ENCODE results near the gene KCNH8.

The KCNH8 gene

GRCh38 chr3:19446687-19447086 lies 298.4 kb downstream of the KCNH8 start:
- DNase-seq, result no peak
- Histone ChIP-seq H3K4me3 (ENCODE audit: control insufficient read depth in 1 of 7, extremely low read depth in 1 of 7, insufficient read depth in 4 of 7, low read depth in 2 of 7, low read length in 6 of 7) (no peak overlapping the region), H3K4me1 (ENCODE audit: control extremely low read depth in 1 of 4, control insufficient read depth in 4 of 4, insufficient read depth in 4 of 4, low read length in 3 of 4) (no peaks in the 10 kb centered on the region), H3K27ac (ENCODE audit: insufficient read depth in 1 of 2, low read depth in 1 of 2, low read length in 2 of 2, poor library complexity in 1 of 2, severe bottlenecking in 2 of 2) (no peak overlapping the region), H3K36me3 (ENCODE audit: control insufficient read depth in 4 of 4, insufficient read depth in 4 of 4, low read length in 3 of 4) (no peaks in the 10 kb centered on the region), H3K27me3 (replicated peaks in 2 of 5; ENCODE audit: control insufficient read depth in 4 of 5, insufficient read depth in 5 of 5, low read length in 4 of 5) (no peaks in the 10 kb centered on the region), H3K9me3 (ENCODE audit: control extremely low read depth in 1 of 5, control insufficient read depth in 4 of 5, insufficient read depth in 2 of 5, low read depth in 1 of 5, low read length in 4 of 5) (no peaks in the 10 kb centered on the region)
- CTCF ChIA-PET, result no interaction called here
- POLR2A ChIA-PET, result no interaction called here
- WGBS (ENCODE audit: insufficient coverage), result no CpG with 5 or more reads among the region's 1 CpG

- no peak overlapping the region for H3K27ac ChIP-seq (ENCODE audit: insufficient read depth in 1 of 2, low read depth in 1 of 2, low read length in 2 of 2, poor library complexity in 1 of 2, severe bottlenecking in 2 of 2)
- WGBS (ENCODE audit: insufficient coverage), result 100% methylated on average over 3 of the region's 4 CpGs
- CTCF ChIA-PET, result no interaction called here
- H3K9me3 ChIP-seq (ENCODE audit: control extremely low read depth in 1 of 5, control insufficient read depth in 4 of 5, insufficient read depth in 2 of 5, low read depth in 1 of 5, low read length in 4 of 5), result no peaks in the 10 kb centered on the region
- H3K4me3 ChIP-seq (ENCODE audit: control insufficient read depth in 1 of 7, extremely low read depth in 1 of 7, insufficient read depth in 4 of 7, low read depth in 2 of 7, low read length in 6 of 7), result no peak overlapping the region
- no peaks in the 10 kb centered on the region for H3K27me3 ChIP-seq (replicated peaks in 2 of 5; ENCODE audit: control insufficient read depth in 4 of 5, insufficient read depth in 5 of 5, low read length in 4 of 5)
- H3K4me1 ChIP-seq (ENCODE audit: control extremely low read depth in 1 of 4, control insufficient read depth in 4 of 4, insufficient read depth in 4 of 4, low read length in 3 of 4), result no peaks in the 10 kb centered on the region
- no peak for DNase-seq
- POLR2A ChIA-PET, result no interaction called here
- H3K36me3 ChIP-seq (ENCODE audit: control insufficient read depth in 4 of 4, insufficient read depth in 4 of 4, low read length in 3 of 4), result no peaks in the 10 kb centered on the region
These were observed 307.2 kb downstream of the KCNH8 start for GRCh38 chr3:19455546-19455945.

GRCh38 chr3:19456738-19457137 lies 308.4 kb downstream of the KCNH8 start:
- no peaks in the 10 kb centered on the region for H3K9me3 ChIP-seq (ENCODE audit: control extremely low read depth in 1 of 5, control insufficient read depth in 4 of 5, insufficient read depth in 2 of 5, low read depth in 1 of 5, low read length in 4 of 5)
- POLR2A ChIA-PET, result interaction anchor here (0.6 kb wide), 1 partner anchor 65 kb away, joined by 5 read pairs; no protein-coding TSS in a partner anchor
- CTCF ChIA-PET, result no interaction called here
- no peak for DNase-seq
- no peak overlapping the region for H3K4me3 ChIP-seq (ENCODE audit: control insufficient read depth in 1 of 7, extremely low read depth in 1 of 7, insufficient read depth in 4 of 7, low read depth in 2 of 7, low read length in 6 of 7)
- H3K27ac ChIP-seq (ENCODE audit: insufficient read depth in 1 of 2, low read depth in 1 of 2, low read length in 2 of 2, poor library complexity in 1 of 2, severe bottlenecking in 2 of 2), result no peak overlapping the region
- no peaks in the 10 kb centered on the region for H3K27me3 ChIP-seq (replicated peaks in 2 of 5; ENCODE audit: control insufficient read depth in 4 of 5, insufficient read depth in 5 of 5, low read length in 4 of 5)
- no peaks in the 10 kb centered on the region for H3K36me3 ChIP-seq (ENCODE audit: control insufficient read depth in 4 of 4, insufficient read depth in 4 of 4, low read length in 3 of 4)
- H3K4me1 ChIP-seq (ENCODE audit: control extremely low read depth in 1 of 4, control insufficient read depth in 4 of 4, insufficient read depth in 4 of 4, low read length in 3 of 4), result no peaks in the 10 kb centered on the region
- 89% methylated on average over 2 of the region's 3 CpGs for WGBS (ENCODE audit: insufficient coverage)

- ChIA-PET POLR2A (no interaction called here), CTCF (no interaction called here)
- DNase-seq, result no peak
- Histone ChIP-seq H3K27ac (ENCODE audit: insufficient read depth in 1 of 2, low read depth in 1 of 2, low read length in 2 of 2, poor library complexity in 1 of 2, severe bottlenecking in 2 of 2) (no peak overlapping the region), H3K27me3 (replicated peaks in 2 of 5; ENCODE audit: control insufficient read depth in 4 of 5, insufficient read depth in 5 of 5, low read length in 4 of 5) (no peaks in the 10 kb centered on the region), H3K4me1 (ENCODE audit: control extremely low read depth in 1 of 4, control insufficient read depth in 4 of 4, insufficient read depth in 4 of 4, low read length in 3 of 4) (no peaks in the 10 kb centered on the region), H3K4me3 (ENCODE audit: control insufficient read depth in 1 of 7, extremely low read depth in 1 of 7, insufficient read depth in 4 of 7, low read depth in 2 of 7, low read length in 6 of 7) (no peak overlapping the region), H3K9me3 (ENCODE audit: control extremely low read depth in 1 of 5, control insufficient read depth in 4 of 5, insufficient read depth in 2 of 5, low read depth in 1 of 5, low read length in 4 of 5) (no peaks in the 10 kb centered on the region), H3K36me3 (ENCODE audit: control insufficient read depth in 4 of 4, insufficient read depth in 4 of 4, low read length in 3 of 4) (no peaks in the 10 kb centered on the region)
- 100% methylated on average over 2 of the region's 3 CpGs for WGBS (ENCODE audit: insufficient coverage)
These were observed 309.1 kb downstream of the KCNH8 start for GRCh38 chr3:19457449-19457848.

GRCh38 chr3:19467761-19468160 lies 319.5 kb downstream of the KCNH8 start:
- POLR2A ChIA-PET, result no interaction called here

GRCh38 chr3:19471138-19471537 lies 322.8 kb downstream of the KCNH8 start:
- WGBS (ENCODE audit: insufficient coverage), result 94% methylated on average over 3 of the region's 4 CpGs
- H3K9me3 ChIP-seq (ENCODE audit: control extremely low read depth in 1 of 5, control insufficient read depth in 4 of 5, insufficient read depth in 2 of 5, low read depth in 1 of 5, low read length in 4 of 5), result peaks cover 0 to 2% (median 0%) of the 10 kb centered on the region in 5 experiments
- no peak for DNase-seq
- H3K27me3 ChIP-seq (replicated peaks in 2 of 5; ENCODE audit: control insufficient read depth in 4 of 5, insufficient read depth in 5 of 5, low read length in 4 of 5), result no peaks in the 10 kb centered on the region
- CTCF ChIA-PET, result no interaction called here
- no peak overlapping the region for H3K27ac ChIP-seq (ENCODE audit: insufficient read depth in 1 of 2, low read depth in 1 of 2, low read length in 2 of 2, poor library complexity in 1 of 2, severe bottlenecking in 2 of 2)
- H3K36me3 ChIP-seq (ENCODE audit: control insufficient read depth in 4 of 4, insufficient read depth in 4 of 4, low read length in 3 of 4), result no peaks in the 10 kb centered on the region
- POLR2A ChIA-PET, result no interaction called here
- no peaks in the 10 kb centered on the region for H3K4me1 ChIP-seq (ENCODE audit: control extremely low read depth in 1 of 4, control insufficient read depth in 4 of 4, insufficient read depth in 4 of 4, low read length in 3 of 4)
- H3K4me3 ChIP-seq (ENCODE audit: control insufficient read depth in 1 of 7, extremely low read depth in 1 of 7, insufficient read depth in 4 of 7, low read depth in 2 of 7, low read length in 6 of 7), result no peak overlapping the region

More at GRCh38 chr3:19467761-19468160, 319.5 kb downstream of the KCNH8 start:
- Histone ChIP-seq H3K36me3 (ENCODE audit: control insufficient read depth in 4 of 4, insufficient read depth in 4 of 4, low read length in 3 of 4) (no peaks in the 10 kb centered on the region), H3K27me3 (replicated peaks in 2 of 5; ENCODE audit: control insufficient read depth in 4 of 5, insufficient read depth in 5 of 5, low read length in 4 of 5) (no peaks in the 10 kb centered on the region), H3K4me3 (ENCODE audit: control insufficient read depth in 1 of 7, extremely low read depth in 1 of 7, insufficient read depth in 4 of 7, low read depth in 2 of 7, low read length in 6 of 7) (no peak overlapping the region), H3K9me3 (ENCODE audit: control extremely low read depth in 1 of 5, control insufficient read depth in 4 of 5, insufficient read depth in 2 of 5, low read depth in 1 of 5, low read length in 4 of 5) (peaks cover 0 to 2% (median 0%) of the 10 kb centered on the region in 5 experiments), H3K4me1 (ENCODE audit: control extremely low read depth in 1 of 4, control insufficient read depth in 4 of 4, insufficient read depth in 4 of 4, low read length in 3 of 4) (no peaks in the 10 kb centered on the region), H3K27ac (ENCODE audit: insufficient read depth in 1 of 2, low read depth in 1 of 2, low read length in 2 of 2, poor library complexity in 1 of 2, severe bottlenecking in 2 of 2) (no peak overlapping the region)
- DNase-seq, result no peak
- CTCF ChIA-PET, result no interaction called here

GRCh38 chr3:19473971-19474580 lies 325.8 kb downstream of the KCNH8 start:
- ChIA-PET CTCF (no interaction called here), POLR2A (no interaction called here)
- peaks cover 0 to 2% (median 0%) of the 10 kb centered on the region in 5 experiments for H3K9me3 ChIP-seq (ENCODE audit: control extremely low read depth in 1 of 5, control insufficient read depth in 4 of 5, insufficient read depth in 2 of 5, low read depth in 1 of 5, low read length in 4 of 5)
- no peaks in the 10 kb centered on the region for H3K4me1 ChIP-seq (ENCODE audit: control extremely low read depth in 1 of 4, control insufficient read depth in 4 of 4, insufficient read depth in 4 of 4, low read length in 3 of 4)
- no peaks in the 10 kb centered on the region for H3K27me3 ChIP-seq (replicated peaks in 2 of 5; ENCODE audit: control insufficient read depth in 4 of 5, insufficient read depth in 5 of 5, low read length in 4 of 5)
- H3K27ac ChIP-seq (ENCODE audit: insufficient read depth in 1 of 2, low read depth in 1 of 2, low read length in 2 of 2, poor library complexity in 1 of 2, severe bottlenecking in 2 of 2), result no peak overlapping the region
- 94% methylated on average over 2 of the region's 3 CpGs for WGBS (ENCODE audit: insufficient coverage)
- no peak overlapping the region for H3K4me3 ChIP-seq (ENCODE audit: control insufficient read depth in 1 of 7, extremely low read depth in 1 of 7, insufficient read depth in 4 of 7, low read depth in 2 of 7, low read length in 6 of 7)
- DNase-seq, result no peak
- H3K36me3 ChIP-seq (ENCODE audit: control insufficient read depth in 4 of 4, insufficient read depth in 4 of 4, low read length in 3 of 4), result no peaks in the 10 kb centered on the region

Measured in common myeloid progenitor, CD34-positive (primary cell).